ENCODE data around the gene OR56A5. TPM values are rescaled to one million over a fixed set of nuclear protein-coding genes. Genes with fewer than 3 reads are reported as not detected.

OR56A5 gene
- total and polyA plus RNA-seq, 2 experiments from 2014 or later, result not detected

DNA sequence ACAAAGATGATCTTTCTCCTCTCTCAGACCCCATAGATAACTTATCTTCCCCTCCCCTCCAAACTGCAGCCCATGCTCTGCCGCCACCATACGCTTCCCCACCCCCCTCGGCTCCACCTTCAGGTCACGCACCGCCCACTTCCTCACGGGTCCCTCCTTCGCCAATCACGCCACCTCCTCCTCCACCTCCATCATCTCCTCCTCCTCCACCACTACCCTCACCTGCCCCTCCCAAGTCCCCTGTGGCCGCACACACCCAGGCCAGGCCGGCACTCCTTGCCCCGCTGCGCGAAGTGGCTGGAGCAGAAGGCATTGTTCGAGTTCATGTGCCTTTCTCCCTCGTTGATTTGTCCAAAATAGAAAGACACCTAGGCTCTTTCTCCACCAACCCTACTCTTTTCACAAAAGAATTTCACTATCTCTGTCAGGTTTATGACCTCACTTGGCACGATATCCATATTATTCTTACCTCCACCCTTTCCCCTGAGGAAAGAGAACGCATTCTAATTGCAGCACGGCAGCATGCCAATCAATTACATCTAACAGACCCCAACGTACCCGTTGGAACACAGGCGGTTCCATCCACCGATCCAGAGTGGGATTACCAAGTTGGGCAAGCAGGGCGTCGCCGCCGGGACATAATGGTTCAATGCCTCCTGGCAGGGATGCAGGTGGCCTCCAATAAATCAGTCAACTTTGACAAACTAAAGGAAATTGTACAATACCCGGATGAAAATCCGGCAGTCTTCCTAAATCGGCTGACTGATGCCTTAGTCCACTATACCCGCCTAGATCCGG is 38.5 kb downstream of the OR56A5 start:
- TF ChIP-seq EZH2phosphoT487 (IDR thresholded peaks at IDR 0.05; ENCODE audit: insufficient read depth, low read depth) (no peak), EZH2 (IDR thresholded peaks at IDR 0.05; ENCODE audit: insufficient read depth, poor library complexity, severe bottlenecking) (no peak)
- H3K9me2 ChIP-seq (ENCODE audit: insufficient read depth), result no peaks in the 10 kb centered on the region
- no peak overlapping the region for H3K27ac ChIP-seq
- H3K79me2 ChIP-seq (ENCODE audit: insufficient read depth), result no peaks in the 10 kb centered on the region
- H3K9ac ChIP-seq, result no peak overlapping the region
- no peaks in the 10 kb centered on the region for H3K36me3 ChIP-seq (ENCODE audit: low read depth)
- no peak overlapping the region for H2AFZ ChIP-seq
- no peak overlapping the region for H3K4me2 ChIP-seq (ENCODE audit: unreplicated experiment)
- H3K27me3 ChIP-seq (replicated peaks; ENCODE audit: insufficient read depth), result no peaks in the 10 kb centered on the region
- no peak overlapping the region for H3K4me3 ChIP-seq
- in situ Hi-C loops (cut with MboI), result no loop called here
- no peaks in the 10 kb centered on the region for H3K9me3 ChIP-seq (ENCODE audit: low read depth)
- no peaks in the 10 kb centered on the region for H4K20me1 ChIP-seq (ENCODE audit: insufficient read depth)
- H3F3A ChIP-seq (ENCODE audit: insufficient read depth), result no peaks in the 10 kb centered on the region
- no peak for DNase-seq
- WGBS, 2 experiments (ENCODE audit: low coverage in 1 of 2, low lambda C conversion rate in 2 of 2, missing lambda C conversion rate in 2 of 2), result 55 to 58% methylated on average over 31 of the region's 31 CpGs
- H3K4me1 ChIP-seq (ENCODE audit: insufficient read depth), result no peaks in the 10 kb centered on the region

DNA sequence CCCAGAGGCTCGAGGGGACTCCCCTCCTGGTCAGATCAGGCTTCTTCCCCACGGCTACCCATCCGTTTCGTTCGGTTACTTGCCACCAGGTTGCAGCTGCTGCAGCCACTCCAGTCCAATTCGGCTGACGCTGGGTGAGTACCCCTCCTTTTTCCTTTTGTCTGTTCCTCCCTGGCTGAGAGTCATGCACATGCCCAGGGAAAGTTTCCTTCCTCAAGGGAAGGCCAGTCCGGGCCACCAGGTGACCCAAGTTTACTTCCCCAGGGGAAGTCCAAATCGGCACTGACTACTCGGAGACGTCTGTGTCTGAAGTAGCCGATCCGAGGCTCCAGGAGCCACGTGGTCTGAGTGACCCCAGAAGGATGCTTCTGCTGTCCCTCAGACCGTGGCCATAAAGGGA is 39.5 kb downstream of the OR56A5 start:
- no peaks in the 10 kb centered on the region for H3K9me3 ChIP-seq (ENCODE audit: low read depth)
- no peak overlapping the region for H3K4me3 ChIP-seq
- no peaks in the 10 kb centered on the region for H3F3A ChIP-seq (ENCODE audit: insufficient read depth)
- H2AFZ ChIP-seq, result no peak overlapping the region
- no peak overlapping the region for H3K27ac ChIP-seq
- no peaks in the 10 kb centered on the region for H3K4me1 ChIP-seq (ENCODE audit: insufficient read depth)
- H3K9ac ChIP-seq, result no peak overlapping the region
- no peaks in the 10 kb centered on the region for H3K36me3 ChIP-seq (ENCODE audit: low read depth)
- no peak for DNase-seq
- in situ Hi-C loops (cut with MboI), result no loop called here
- WGBS, 2 experiments (ENCODE audit: low coverage in 1 of 2, low lambda C conversion rate in 2 of 2, missing lambda C conversion rate in 2 of 2), result 46 to 54% methylated on average over 15 of the region's 15 CpGs
- TF ChIP-seq EZH2 (IDR thresholded peaks at IDR 0.05; ENCODE audit: insufficient read depth, poor library complexity, severe bottlenecking), result no peak
- TF ChIP-seq EZH2phosphoT487 (IDR thresholded peaks at IDR 0.05; ENCODE audit: insufficient read depth, low read depth), result no peak
- H3K9me2 ChIP-seq (ENCODE audit: insufficient read depth), result no peaks in the 10 kb centered on the region
- H3K27me3 ChIP-seq (replicated peaks; ENCODE audit: insufficient read depth), result no peaks in the 10 kb centered on the region
- no peaks in the 10 kb centered on the region for H3K79me2 ChIP-seq (ENCODE audit: insufficient read depth)
- no peaks in the 10 kb centered on the region for H4K20me1 ChIP-seq (ENCODE audit: insufficient read depth)
- H3K4me2 ChIP-seq (ENCODE audit: unreplicated experiment), result no peak overlapping the region

DNA sequence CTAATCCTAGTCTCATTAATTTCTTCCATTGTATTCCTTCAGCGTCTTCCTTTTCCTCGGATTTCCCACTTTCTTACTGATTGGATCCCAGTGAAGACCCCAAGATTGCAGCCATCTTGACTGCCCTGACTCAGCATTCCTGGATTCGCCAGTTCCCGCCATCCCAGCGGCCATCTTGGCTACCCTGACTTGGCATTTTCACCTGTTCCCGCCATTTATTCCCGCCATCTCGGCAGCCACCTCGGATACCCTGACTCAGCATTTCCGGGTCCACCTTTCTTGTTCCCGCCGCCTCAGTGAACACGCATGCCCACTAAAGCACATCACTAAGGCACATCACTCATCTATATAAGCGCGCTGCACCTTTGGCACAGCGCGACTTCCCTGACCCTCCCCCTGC is 40.0 kb downstream of the OR56A5 start:
- H3K4me2 ChIP-seq (ENCODE audit: unreplicated experiment), result no peak overlapping the region
- H2AFZ ChIP-seq, result no peak overlapping the region
- H3K4me1 ChIP-seq (ENCODE audit: insufficient read depth), result no peaks in the 10 kb centered on the region
- H4K20me1 ChIP-seq (ENCODE audit: insufficient read depth), result no peaks in the 10 kb centered on the region
- TF ChIP-seq EZH2 (IDR thresholded peaks at IDR 0.05; ENCODE audit: insufficient read depth, poor library complexity, severe bottlenecking) (no peak), EZH2phosphoT487 (IDR thresholded peaks at IDR 0.05; ENCODE audit: insufficient read depth, low read depth) (no peak)
- no peak overlapping the region for H3K4me3 ChIP-seq
- H3K36me3 ChIP-seq (ENCODE audit: low read depth), result no peaks in the 10 kb centered on the region
- no peaks in the 10 kb centered on the region for H3K27me3 ChIP-seq (replicated peaks; ENCODE audit: insufficient read depth)
- no peak for DNase-seq
- in situ Hi-C loops (cut with MboI), result no loop called here
- H3K9me2 ChIP-seq (ENCODE audit: insufficient read depth), result no peaks in the 10 kb centered on the region
- no peak overlapping the region for H3K9ac ChIP-seq
- H3K79me2 ChIP-seq (ENCODE audit: insufficient read depth), result no peaks in the 10 kb centered on the region
- H3K9me3 ChIP-seq (ENCODE audit: low read depth), result no peaks in the 10 kb centered on the region
- WGBS, 2 experiments (ENCODE audit: low coverage in 1 of 2, low lambda C conversion rate in 2 of 2, missing lambda C conversion rate in 2 of 2), result 71 to 77% methylated on average over 14 to 17 of the region's 17 CpGs
- no peaks in the 10 kb centered on the region for H3F3A ChIP-seq (ENCODE audit: insufficient read depth)
- no peak overlapping the region for H3K27ac ChIP-seq

DNA sequence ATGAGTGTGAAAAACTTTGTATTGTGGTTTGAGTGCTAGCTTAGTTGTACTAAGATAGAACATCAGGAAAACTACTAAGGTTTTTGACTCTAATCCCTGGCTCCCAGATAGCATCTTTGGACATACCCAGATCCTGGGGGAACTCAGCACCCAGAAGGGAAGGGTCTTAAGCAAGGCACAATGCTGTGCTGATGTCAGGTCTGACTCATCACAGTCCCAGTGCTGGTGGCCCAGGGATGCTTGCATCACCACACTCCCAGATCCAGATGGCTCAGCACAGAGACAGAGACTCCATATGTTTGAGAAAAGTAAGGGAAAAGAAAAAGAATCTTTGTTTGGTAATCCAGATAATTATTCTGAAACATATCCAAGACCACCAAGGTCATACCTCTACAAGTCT is 44.5 kb downstream of the OR56A5 start:
- Histone ChIP-seq H3K27ac (no peak overlapping the region), H3K79me2 (ENCODE audit: insufficient read depth) (no peaks in the 10 kb centered on the region), H3K9me2 (ENCODE audit: insufficient read depth) (no peaks in the 10 kb centered on the region), H4K20me1 (ENCODE audit: insufficient read depth) (no peaks in the 10 kb centered on the region), H3K4me3 (no peak overlapping the region), H3K9ac (no peak overlapping the region), H3K4me2 (ENCODE audit: unreplicated experiment) (no peak overlapping the region), H3K9me3 (ENCODE audit: low read depth) (no peaks in the 10 kb centered on the region), H3K36me3 (ENCODE audit: low read depth) (no peaks in the 10 kb centered on the region), H3F3A (ENCODE audit: insufficient read depth) (no peaks in the 10 kb centered on the region), H3K27me3 (replicated peaks; ENCODE audit: insufficient read depth) (no peaks in the 10 kb centered on the region), H2AFZ (no peak overlapping the region), H3K4me1 (ENCODE audit: insufficient read depth) (no peaks in the 10 kb centered on the region)
- DNase-seq, result no peak
- in situ Hi-C loops (cut with MboI), result no loop called here
- TF ChIP-seq EZH2phosphoT487 (IDR thresholded peaks at IDR 0.05; ENCODE audit: insufficient read depth, low read depth) (no peak), EZH2 (IDR thresholded peaks at IDR 0.05; ENCODE audit: insufficient read depth, poor library complexity, severe bottlenecking) (no peak)

DNA sequence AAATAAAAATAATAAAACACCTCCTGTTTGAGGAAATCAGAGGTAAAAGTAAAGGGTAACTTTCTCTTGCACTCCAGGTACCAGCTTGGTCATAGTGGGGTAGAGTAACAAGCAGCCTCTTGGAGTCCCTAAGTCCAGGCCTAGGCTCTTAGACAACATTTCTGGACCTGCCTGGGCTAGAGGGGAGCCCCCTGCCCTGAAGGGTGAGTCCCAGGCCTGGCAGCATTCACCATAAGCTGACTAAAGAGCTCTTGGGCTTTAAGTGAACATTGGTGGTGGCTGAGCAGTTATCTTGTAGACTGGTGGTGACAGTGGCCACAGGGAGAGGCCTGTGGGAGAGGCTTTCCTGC is 44.9 kb downstream of the OR56A5 start:
- H3K9ac ChIP-seq, result no peak overlapping the region
- H3K27ac ChIP-seq, result no peak overlapping the region
- H4K20me1 ChIP-seq (ENCODE audit: insufficient read depth), result no peaks in the 10 kb centered on the region
- H3K36me3 ChIP-seq (ENCODE audit: low read depth), result no peaks in the 10 kb centered on the region
- H3K9me2 ChIP-seq (ENCODE audit: insufficient read depth), result no peaks in the 10 kb centered on the region
- no peaks in the 10 kb centered on the region for H3K79me2 ChIP-seq (ENCODE audit: insufficient read depth)
- DNase-seq, result no peak
- H3F3A ChIP-seq (ENCODE audit: insufficient read depth), result no peaks in the 10 kb centered on the region
- no peak overlapping the region for H2AFZ ChIP-seq
- in situ Hi-C loops (cut with MboI), result no loop called here
- H3K27me3 ChIP-seq (replicated peaks; ENCODE audit: insufficient read depth), result no peaks in the 10 kb centered on the region
- H3K4me1 ChIP-seq (ENCODE audit: insufficient read depth), result no peaks in the 10 kb centered on the region
- H3K9me3 ChIP-seq (ENCODE audit: low read depth), result no peaks in the 10 kb centered on the region
- no peak overlapping the region for H3K4me2 ChIP-seq (ENCODE audit: unreplicated experiment)
- TF ChIP-seq EZH2phosphoT487 (IDR thresholded peaks at IDR 0.05; ENCODE audit: insufficient read depth, low read depth) (no peak), EZH2 (IDR thresholded peaks at IDR 0.05; ENCODE audit: insufficient read depth, poor library complexity, severe bottlenecking) (no peak)
- H3K4me3 ChIP-seq, result no peak overlapping the region
